Gastrocnemius medialis (tissue), 4 donors: Measurements from ENCODE around the gene NLRC3.

ENCODE experiments used
- CTCF ChIP-seq, 5 experiments: fragments of 450-650 bp in 3 of 5; fragments of 200-600 bp in 2 of 5; sonication (generic) in 2 of 5; IDR thresholded peaks in 4 of 5; conservative IDR thresholded peaks in 1 of 5; 1 replicate in 4 of 5; 2 replicates in 1 of 5; pipeline ENCODE4 v1.5.1; 2016 to 2019; ENCODE audit warnings: antibody characterized with exemption in 5 of 5, mild to moderate bottlenecking in 3 of 5, moderate library complexity in 3 of 5
- POLR2A ChIP-seq, 2 donors: fragments of 450-650 bp; IDR thresholded peaks; one replicate each; pipeline ENCODE4 v1.6.1; 2017; ENCODE audit warnings: antibody characterized with exemption in 2 of 2, mild to moderate bottlenecking in 2 of 2, moderate library complexity in 2 of 2

- no peak for TF ChIP-seq CTCF (IDR thresholded peaks at IDR 0.05 in 4 of 5, conservative IDR thresholded peaks at IDR 0.05 in 1 of 5)
- TF ChIP-seq POLR2A (IDR thresholded peaks at IDR 0.05) = no peak
Observed at GRCh38 chr16:3595521-3596021, 18.4 kb upstream of the NLRC3 start.
